GM12873 (cell line): ENCODE data around the gene NES.

Experiments
- CTCF ChIP-seq: IDR thresholded peaks from 2 replicates; pipeline ENCODE4 v1.5.1; 2012; ENCODE audit warnings: low read depth, mild to moderate bottlenecking, moderate library complexity, low read length, control low read depth; ENCODE audit not compliant: insufficient read depth; ENCODE audit errors: missing control alignments

NES gene

GRCh38 chr1:156645056-156645455, 32.2 kb downstream of the NES start:
- no peak for TF ChIP-seq CTCF

- no peak for TF ChIP-seq CTCF
Observed at GRCh38 chr1:156644640-156645039, 32.6 kb downstream of the NES start.

- TF ChIP-seq CTCF: no peak
Observed at GRCh38 chr1:156644146-156644545, 33.1 kb downstream of the NES start.

GRCh38 chr1:156643778-156644092, 33.5 kb downstream of the NES start:
- no peak for TF ChIP-seq CTCF

GRCh38 chr1:156643049-156643777, 34.0 kb downstream of the NES start:
- no peak for TF ChIP-seq CTCF

GRCh38 chr1:156642265-156643048, 34.8 kb downstream of the NES start:
- TF ChIP-seq CTCF: no peak

GRCh38 chr1:156641761-156642264, 35.4 kb downstream of the NES start, which contains the start of gene BCAN:
Gene BCAN, plus strand, starts transcription at chr1:156642117. Its CDS starts 3,938 bp downstream, at chr1:156646055.
- no peak for TF ChIP-seq CTCF
